GM10248 (cell line): Measurements from ENCODE around the gene FAM200C.

ENCODE experiments used
- CTCF ChIA-PET: fragments of 300-600 bp; sonication (Branson Sonifier 250); formaldehyde crosslinking; extraction: SDS; loops from one replicate; lab custom pipeline; 2021; ENCODE audit warnings: antibody characterized with exemption; lab: Yijun Ruan, JAX
- POLR2A ChIA-PET: fragments of 350-650 bp; sonication (Branson Sonifier 250); formaldehyde crosslinking; extraction: SDS; loops from one replicate; lab custom pipeline; 2020; ENCODE audit warnings: antibody characterized with exemption; lab: Yijun Ruan, JAX
- DNase-seq: peaks from one replicate; pipeline ENCODE4 v3.0.0; 2012; ENCODE audit errors: extremely low spot score
- CTCF ChIP-seq: IDR thresholded peaks from 2 replicates; pipeline ENCODE4 v1.5.1; 2012; ENCODE audit warnings: mild to moderate bottlenecking, low read depth; ENCODE audit errors: extremely low read depth, missing control alignments, control extremely low read depth

Gene FAM200C

GRCh38 chr5:160423099-160423498, 23.2 kb upstream of the FAM200C start:
- ChIA-PET POLR2A (interaction anchor here (0.8 kb wide), 1 partner anchor 10 kb away, joined by 7 read pairs; no protein-coding TSS in a partner anchor), CTCF (interaction anchor here (1.0 to 16.2 kb wide), 8 partner anchors 9 to 62 kb away, joined by 3 to 232 read pairs (median 3); no protein-coding TSS in a partner anchor)
- DNase-seq, result no peak
- no peak for TF ChIP-seq CTCF

GRCh38 chr5:160421625-160422258, 21.9 kb upstream of the FAM200C start, which contains the start of gene PTTG1:
TSS of gene PTTG1 (plus strand) at chr5:160421855. CDS start at chr5:160422313, 458 bp downstream.
- POLR2A ChIA-PET, result interaction anchor here (0.8 to 1.1 kb wide), 2 partner anchors 17 to 37 kb away, joined by 4 read pairs; no protein-coding TSS in a partner anchor

GRCh38 chr5:160420331-160420610, 20.4 kb upstream of the FAM200C start:
- DNase-seq, result no peak
- ChIA-PET CTCF (interaction anchor here (1.5 to 16.2 kb wide), 3 partner anchors 13 to 40 kb away, joined by 7 to 232 read pairs (median 14); no protein-coding TSS in a partner anchor), POLR2A (interaction anchor here (0.9 kb wide), 1 partner anchor 398 kb away, joined by 3 read pairs; no protein-coding TSS in a partner anchor)
- no peak for TF ChIP-seq CTCF

More at GRCh38 chr5:160421625-160422258, 21.9 kb upstream of the FAM200C start, which contains the start of gene PTTG1:
- peak; percentile 88 for DNase-seq
- TF ChIP-seq CTCF, result no peak
- CTCF ChIA-PET, result interaction anchor here (1.0 to 16.2 kb wide), 7 partner anchors 9 to 400 kb away, joined by 3 to 232 read pairs (median 5); no protein-coding TSS in a partner anchor

GRCh38 chr5:160419458-160420330, 19.8 kb upstream of the FAM200C start:
- DNase-seq, result no peak
- ChIA-PET POLR2A (interaction anchor here (0.7 to 1.6 kb wide), 7 partner anchors 11 to 1008 kb away, joined by 3 to 8 read pairs (median 5); no protein-coding TSS in a partner anchor), CTCF (interaction anchor here (1.1 to 16.2 kb wide), 5 partner anchors 9 to 40 kb away, joined by 3 to 232 read pairs (median 7); no protein-coding TSS in a partner anchor)
- TF ChIP-seq CTCF, result no peak

GRCh38 chr5:160418561-160419457, 19.0 kb upstream of the FAM200C start, which contains the start of gene SLU7:
TSS of gene SLU7 (minus strand) at chr5:160419081. CDS start at chr5:160415294, 3,787 bp downstream.
- peak; percentile 93 for DNase-seq
- POLR2A ChIA-PET, result interaction anchor here (0.6 to 1.6 kb wide), 7 partner anchors 20 to 1007 kb away, joined by 3 to 8 read pairs (median 5); no protein-coding TSS in a partner anchor
- CTCF ChIA-PET, result interaction anchor here (1.1 to 16.2 kb wide), 6 partner anchors 10 to 397 kb away, joined by 3 to 232 read pairs (median 5); no protein-coding TSS in a partner anchor
- TF ChIP-seq CTCF, result no peak
